K562 (cell line): ENCODE results near the gene PEAR1. TPM values are rescaled to one million over a fixed set of nuclear protein-coding genes. Genes with fewer than 3 reads are reported as not detected.

ENCODE experiments used
- ARID3A ChIP-seq: IDR thresholded peaks from 2 replicates; pipeline ENCODE4 v1.6.1; 2012; ENCODE audit warnings: low read depth, low read length, improper control_type of control experiment, borderline replicate concordance
- CREB3L1 ChIP-seq: fragments of 450-650 bp; IDR thresholded peaks from 2 replicates; pipeline ENCODE4 v1.6.1; 2014; ENCODE audit warnings: low read depth, mild to moderate bottlenecking, moderate library complexity, borderline replicate concordance
- SMAD1 ChIP-seq: fragments of 150-350 bp; IDR thresholded peaks from 2 replicates; pipeline ENCODE4 v1.6.1; 2014; ENCODE audit warnings: low read length, low read depth; ENCODE audit not compliant: partially characterized antibody
- SMARCC2 ChIP-seq: fragments of 450-650 bp; IDR thresholded peaks from 2 replicates; pipeline ENCODE4 v1.6.1; 2017; ENCODE audit warnings: antibody characterized with exemption, moderate library complexity, mild to moderate bottlenecking, low read depth
- SRSF7 ChIP-seq: fragments of 200-400 bp; formaldehyde crosslinking; optimal IDR thresholded peaks from 2 replicates; pipeline ENCODE3; 2017; ENCODE audit warnings: mild to moderate bottlenecking, low read depth, low read length
- TFAM ChIP-seq: fragments of 250-450 bp; sonication (Bioruptor Pico); conservative IDR thresholded peaks from 2 replicates; pipeline ENCODE4 v1.5.0; 2021; ENCODE audit warnings: mild to moderate bottlenecking, moderate library complexity
- THAP12 ChIP-seq: fragments of 250-450 bp; sonication (Bioruptor Pico); IDR thresholded peaks from 2 replicates; pipeline ENCODE4 v1.9.0; 2021; ENCODE audit warnings: mild to moderate bottlenecking, inconsistent platforms
- TRIM25 ChIP-seq: fragments of 450-650 bp; IDR thresholded peaks from 2 replicates; pipeline ENCODE4 v1.7.0; 2016; ENCODE audit warnings: borderline replicate concordance
- ZHX1 ChIP-seq: fragments of 150-350 bp; conservative IDR thresholded peaks from 2 replicates; pipeline ENCODE4 v1.6.1; 2014; ENCODE audit warnings: low read length
- ZNF253 ChIP-seq: fragments of 250-450 bp; sonication (Bioruptor Pico); conservative IDR thresholded peaks from 2 replicates; pipeline ENCODE4 v1.6.1; 2021; ENCODE audit warnings: mild to moderate bottlenecking
- ZNF75A ChIP-seq: fragments of 450-650 bp; formaldehyde crosslinking; IDR thresholded peaks from 2 replicates; pipeline ENCODE4 v1.4.0; 2020; ENCODE audit warnings: mild to moderate bottlenecking
- polyA plus RNA-seq, 8 experiments: library from polyadenylated mRNA; depleted of rRNA in 4 of 8; stranded (reverse) in 5 of 8; unstranded in 3 of 8; fragments of >200 nt; fragmentation: Nextera tagmentation in 2 of 8; fragmentation: Illumina TruSeq in 1 of 8; extraction: Ambion mirVana in 2 of 8; extraction: Trizol in 1 of 8; gene quantifications; 2 replicates each; pipeline versions ENCODE4 v1.2.1 to v1.2.3, GENCODE V29; 2011 to 2014; ENCODE audit warnings: inconsistent platforms in 1 of 8, missing spikeins in 1 of 8
- total RNA-seq, 7 experiments: library from RNA; depleted of rRNA in 6 of 7; stranded (reverse); fragments of >200 nt in 6 of 7; fragmentation: Illumina TruSeq in 2 of 7; extraction: Trizol in 2 of 7; gene quantifications; 2 replicates each; pipeline versions ENCODE4 v1.2.1 to v1.2.3, GENCODE V29; 2011 to 2021; ENCODE audit warnings: low replicate concordance in 1 of 7

PEAR1 gene
- total and polyA plus RNA-seq, 9 of the 15 experiments (the other 6 are each of a cell fraction or from before 2014, with no cell fraction given): 0.87 to 13.9 (median 6.1) TPM

GRCh38 chr1:156914440-156914856 lies 20.9 kb downstream of the PEAR1 start (continued):
- TF ChIP-seq THAP12 (no peak), SMAD1 (peak; percentile 32), TFAM (CRISPR knock-in tag) (no peak), TRIM25 (no peak), ZNF253 (CRISPR knock-in tag) (no peak), SRSF7 (no peak), ARID3A (no peak), ZHX1 (no peak), CREB3L1 (0 out of 2 replicates have a peak, but pooled peaks have one; percentile 31), SMARCC2 (peak; percentile 69), ZNF75A (CRISPR knock-in tag) (no peak)
